ENCODE data around the gene KIAA1614.

- TF ChIP-seq, protein P1, sequence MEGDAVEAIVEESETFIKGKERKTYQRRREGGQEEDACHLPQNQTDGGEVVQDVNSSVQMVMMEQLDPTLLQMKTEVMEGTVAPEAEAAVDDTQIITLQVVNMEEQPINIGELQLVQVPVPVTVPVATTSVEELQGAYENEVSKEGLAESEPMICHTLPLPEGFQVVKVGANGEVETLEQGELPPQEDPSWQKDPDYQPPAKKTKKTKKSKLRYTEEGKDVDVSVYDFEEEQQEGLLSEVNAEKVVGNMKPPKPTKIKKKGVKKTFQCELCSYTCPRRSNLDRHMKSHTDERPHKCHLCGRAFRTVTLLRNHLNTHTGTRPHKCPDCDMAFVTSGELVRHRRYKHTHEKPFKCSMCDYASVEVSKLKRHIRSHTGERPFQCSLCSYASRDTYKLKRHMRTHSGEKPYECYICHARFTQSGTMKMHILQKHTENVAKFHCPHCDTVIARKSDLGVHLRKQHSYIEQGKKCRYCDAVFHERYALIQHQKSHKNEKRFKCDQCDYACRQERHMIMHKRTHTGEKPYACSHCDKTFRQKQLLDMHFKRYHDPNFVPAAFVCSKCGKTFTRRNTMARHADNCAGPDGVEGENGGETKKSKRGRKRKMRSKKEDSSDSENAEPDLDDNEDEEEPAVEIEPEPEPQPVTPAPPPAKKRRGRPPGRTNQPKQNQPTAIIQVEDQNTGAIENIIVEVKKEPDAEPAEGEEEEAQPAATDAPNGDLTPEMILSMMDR (IDR thresholded peaks at IDR 0.05) = no peak
- no peak for TF ChIP-seq POLR2A (IDR thresholded peaks at IDR 0.05)
Measured at GRCh38 chr1:180898441-180899219, 14.1 kb upstream of the KIAA1614 start.

All from vagina (tissue), 2 donors.